ENCODE results near the gene TDRD3.

TDRD3 gene

DNA sequence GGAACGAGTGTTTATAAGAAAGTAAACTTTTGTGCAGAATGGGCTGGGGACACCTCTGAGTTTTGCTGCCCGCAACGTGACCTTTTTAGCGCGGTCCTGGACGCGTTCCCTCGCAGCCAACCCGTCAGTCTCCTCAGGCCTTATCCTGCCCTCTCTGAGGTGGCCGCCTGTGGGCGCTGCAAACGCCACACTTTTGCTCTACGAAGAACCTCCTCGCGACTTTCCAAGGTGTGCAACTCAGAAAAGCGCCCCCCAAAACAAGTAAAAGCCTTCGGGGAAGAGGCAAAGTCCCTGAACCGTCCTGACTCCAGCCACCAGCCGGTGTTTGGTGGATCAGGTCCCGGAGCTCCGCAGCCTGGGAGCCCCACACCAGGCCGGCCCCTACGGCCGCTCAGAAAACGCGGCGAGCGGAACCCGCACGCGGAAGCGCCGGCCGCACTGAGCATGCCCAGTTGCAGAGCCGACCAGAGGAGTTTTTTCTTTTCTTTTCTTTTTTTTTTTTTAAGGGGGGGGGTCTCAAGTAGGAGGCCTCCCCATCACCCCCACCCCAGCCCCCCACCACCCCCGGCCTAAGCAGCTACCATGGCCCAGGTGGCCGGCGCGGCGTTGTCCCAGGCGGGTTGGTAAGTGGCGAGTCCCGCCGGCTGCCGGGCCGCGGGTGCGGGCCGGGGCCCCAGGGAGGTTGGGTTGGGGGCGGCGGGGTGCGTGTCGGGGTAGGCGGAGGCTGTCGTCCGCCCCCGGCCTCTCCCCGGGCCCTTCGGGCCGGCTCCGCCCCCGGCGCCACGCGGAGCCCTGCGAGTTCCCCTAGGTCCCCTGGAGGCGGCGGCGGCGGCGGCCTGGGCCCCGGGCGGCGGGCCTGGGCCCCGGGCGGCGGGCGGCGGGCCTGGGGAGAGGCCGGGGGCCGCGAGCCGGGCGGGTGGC lies at the start of gene TDRD3:
Gene TDRD3, plus strand, starts transcription at position 438 of the 921 bp plus-strand sequence. Its CDS starts 145 bp downstream, at position 583.
- TF ChIP-seq, protein P1, sequence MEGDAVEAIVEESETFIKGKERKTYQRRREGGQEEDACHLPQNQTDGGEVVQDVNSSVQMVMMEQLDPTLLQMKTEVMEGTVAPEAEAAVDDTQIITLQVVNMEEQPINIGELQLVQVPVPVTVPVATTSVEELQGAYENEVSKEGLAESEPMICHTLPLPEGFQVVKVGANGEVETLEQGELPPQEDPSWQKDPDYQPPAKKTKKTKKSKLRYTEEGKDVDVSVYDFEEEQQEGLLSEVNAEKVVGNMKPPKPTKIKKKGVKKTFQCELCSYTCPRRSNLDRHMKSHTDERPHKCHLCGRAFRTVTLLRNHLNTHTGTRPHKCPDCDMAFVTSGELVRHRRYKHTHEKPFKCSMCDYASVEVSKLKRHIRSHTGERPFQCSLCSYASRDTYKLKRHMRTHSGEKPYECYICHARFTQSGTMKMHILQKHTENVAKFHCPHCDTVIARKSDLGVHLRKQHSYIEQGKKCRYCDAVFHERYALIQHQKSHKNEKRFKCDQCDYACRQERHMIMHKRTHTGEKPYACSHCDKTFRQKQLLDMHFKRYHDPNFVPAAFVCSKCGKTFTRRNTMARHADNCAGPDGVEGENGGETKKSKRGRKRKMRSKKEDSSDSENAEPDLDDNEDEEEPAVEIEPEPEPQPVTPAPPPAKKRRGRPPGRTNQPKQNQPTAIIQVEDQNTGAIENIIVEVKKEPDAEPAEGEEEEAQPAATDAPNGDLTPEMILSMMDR (IDR thresholded peaks at IDR 0.05; ENCODE audit: control insufficient read depth, insufficient read depth, low read depth, low read length, missing control alignments), result peak; percentile 84
- peak; percentile 40 for DNase-seq (ENCODE audit: low read depth)

DNA sequence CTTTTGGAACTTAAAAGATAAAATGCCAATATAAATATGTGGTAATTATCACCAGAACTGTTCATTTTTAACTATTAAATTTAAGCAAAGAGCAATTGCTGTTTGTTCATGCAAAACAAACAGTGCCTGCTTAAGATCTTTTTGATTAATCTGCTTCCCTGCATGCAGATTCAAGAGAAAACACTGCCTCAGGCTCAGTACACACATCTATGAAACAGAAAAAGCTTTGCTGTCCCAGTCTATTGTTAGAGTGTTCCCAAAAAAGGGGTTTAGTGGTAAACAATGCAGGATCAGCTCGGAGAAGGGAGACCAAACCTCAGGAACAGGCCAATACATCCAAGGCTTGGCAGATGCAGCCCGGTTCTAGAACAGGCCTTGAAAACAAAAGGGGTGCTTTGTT lies 49.3 kb upstream of the TDRD3 start:
- TF ChIP-seq, protein P1 (IDR thresholded peaks at IDR 0.05; ENCODE audit: control insufficient read depth, insufficient read depth, low read depth, low read length, missing control alignments), result no peak
- DNase-seq (ENCODE audit: low read depth), result no peak
- no peak overlapping the region for H3K4me3 ChIP-seq (ENCODE audit: control insufficient read depth, low read depth, low read length)

More for the DNA sequence above, at the start of gene TDRD3:
- H3K4me3 ChIP-seq (ENCODE audit: control insufficient read depth, low read depth, low read length), result peak within 1 kb of the TSS; percentile 79

DNA sequence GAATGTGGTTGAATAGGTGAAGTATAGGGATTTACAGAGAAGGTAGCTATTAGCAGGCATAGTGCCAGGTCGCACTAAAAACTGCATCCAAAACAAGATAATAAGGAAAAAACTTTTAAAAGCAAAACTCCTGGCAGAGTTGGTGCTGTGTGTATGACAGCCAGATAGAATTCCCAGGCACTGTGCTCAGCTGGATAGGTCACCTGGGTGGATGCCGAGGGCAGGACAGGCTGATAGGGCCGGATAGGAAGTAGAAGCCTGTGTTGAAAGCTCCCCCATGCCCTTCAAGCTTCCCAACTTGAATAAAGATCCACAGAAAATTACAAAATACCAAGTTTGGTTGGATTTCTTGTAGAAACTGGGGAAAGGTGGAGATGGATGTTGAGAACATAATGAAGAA lies 48.9 kb upstream of the TDRD3 start:
- DNase-seq (ENCODE audit: low read depth), result no peak
- TF ChIP-seq, protein P1 (IDR thresholded peaks at IDR 0.05; ENCODE audit: control insufficient read depth, insufficient read depth, low read depth, low read length, missing control alignments), result no peak
- no peak overlapping the region for H3K4me3 ChIP-seq (ENCODE audit: control insufficient read depth, low read depth, low read length)

DNA sequence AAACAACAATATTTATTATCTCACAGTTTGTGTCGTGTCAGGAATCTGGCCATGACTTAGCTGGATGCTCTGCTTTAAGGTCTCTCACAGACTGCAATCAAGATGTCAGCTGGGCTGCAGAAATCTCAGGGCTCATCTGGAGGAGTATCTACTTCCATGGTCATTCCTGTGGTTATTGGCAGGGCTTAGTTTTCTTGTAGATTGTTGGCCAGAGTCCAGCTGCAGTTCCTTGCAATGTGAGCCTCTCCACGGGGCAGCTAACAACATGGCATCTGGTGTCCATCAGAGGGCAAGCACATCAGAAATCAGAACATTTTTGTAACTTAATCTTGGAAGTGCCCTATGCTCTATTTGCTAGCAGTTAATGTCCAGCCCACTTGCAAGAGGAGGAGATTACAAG lies 45.7 kb upstream of the TDRD3 start:
- peak; percentile 37 for DNase-seq (ENCODE audit: low read depth)
- H3K4me3 ChIP-seq (ENCODE audit: control insufficient read depth, low read depth, low read length), result no peak overlapping the region
- TF ChIP-seq, protein P1 (IDR thresholded peaks at IDR 0.05; ENCODE audit: control insufficient read depth, insufficient read depth, low read depth, low read length, missing control alignments), result no peak

DNA sequence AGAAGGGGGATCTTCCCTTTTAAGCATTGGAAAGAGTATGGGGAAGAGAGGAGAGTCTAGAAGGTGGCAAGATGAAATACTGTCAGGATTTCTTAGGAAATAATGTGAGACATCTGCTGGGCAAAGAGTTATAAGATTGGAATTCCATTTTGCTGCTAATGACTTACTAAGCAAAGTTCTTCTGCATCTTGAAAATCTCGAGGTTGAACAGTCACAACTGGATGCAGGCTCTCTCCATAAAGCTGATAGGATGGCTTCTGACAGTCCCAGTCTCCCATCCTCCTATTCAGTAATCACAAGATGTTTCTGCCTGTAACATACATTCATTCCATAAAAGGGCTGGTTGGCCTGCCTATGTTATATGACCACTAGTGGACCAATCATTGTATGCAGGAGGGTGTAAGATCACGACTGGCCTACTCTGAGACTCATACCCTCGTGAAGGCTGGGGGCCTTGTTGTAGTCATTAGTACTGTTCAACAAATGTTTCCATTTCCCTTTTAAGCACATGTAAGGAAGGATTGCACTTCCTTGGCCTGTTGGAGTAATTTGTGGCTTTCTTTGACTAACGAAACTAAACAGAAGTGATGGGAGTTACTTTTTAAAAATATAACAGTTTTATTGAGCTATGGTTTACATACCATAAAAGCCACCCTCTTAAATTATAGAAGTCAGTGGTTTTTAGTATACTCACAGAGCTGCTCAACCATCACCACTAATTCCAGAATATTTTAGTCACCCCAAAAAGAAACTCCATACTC lies 45.0 kb upstream of the TDRD3 start:
- TF ChIP-seq, protein P1 (IDR thresholded peaks at IDR 0.05; ENCODE audit: control insufficient read depth, insufficient read depth, low read depth, low read length, missing control alignments), result no peak
- no peak overlapping the region for H3K4me3 ChIP-seq (ENCODE audit: control insufficient read depth, low read depth, low read length)
- DNase-seq (ENCODE audit: low read depth), result no peak

DNA sequence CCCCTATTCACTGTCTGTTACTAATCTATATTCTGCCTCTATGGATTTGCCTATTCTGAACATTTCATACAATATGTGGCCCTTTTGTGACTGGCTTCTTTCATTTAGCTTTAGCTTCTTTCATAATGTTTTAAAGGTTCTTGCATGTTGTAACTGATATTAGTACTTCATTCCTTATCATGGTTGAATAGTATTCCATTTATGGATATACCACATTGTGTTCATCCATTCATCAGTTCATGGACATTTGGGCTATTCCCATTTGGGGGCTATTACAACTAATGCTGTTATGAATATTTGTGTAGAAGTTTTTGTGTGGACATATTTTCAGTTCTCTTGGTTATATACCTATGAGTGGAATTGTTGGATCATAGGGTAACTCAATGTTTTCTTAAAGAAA lies 44.4 kb upstream of the TDRD3 start:
- DNase-seq (ENCODE audit: low read depth), result no peak
- TF ChIP-seq, protein P1 (IDR thresholded peaks at IDR 0.05; ENCODE audit: control insufficient read depth, insufficient read depth, low read depth, low read length, missing control alignments), result no peak

More for the DNA sequence above, 44.4 kb upstream of the TDRD3 start:
- no peak overlapping the region for H3K4me3 ChIP-seq (ENCODE audit: control insufficient read depth, low read depth, low read length)

All from AG09309 (cell line).